ENCODE measurements around the gene ALMS1.

The ALMS1 gene

DNA sequence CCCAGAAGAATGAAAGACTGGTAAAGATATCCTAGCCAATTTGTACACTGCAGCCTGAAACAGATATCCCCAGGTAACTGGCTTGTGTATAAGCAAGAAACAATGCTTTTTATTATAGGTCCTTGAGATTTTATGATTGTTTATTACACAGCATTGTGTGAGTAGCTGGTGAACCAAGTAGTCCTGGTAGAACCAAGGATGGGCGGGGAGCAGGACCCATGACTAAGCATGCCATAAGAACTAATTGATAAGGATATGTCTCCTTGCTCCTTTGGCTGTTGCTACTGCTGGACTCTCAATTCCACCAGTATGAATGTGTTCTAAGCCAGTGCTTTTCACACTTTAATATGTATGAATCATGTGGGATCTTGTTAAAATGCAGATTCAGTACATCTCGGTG lies 12.3 kb upstream of the ALMS1 start:
- no peak for FAIRE-seq
- no peak for DNase-seq (ENCODE audit: insufficient read length)
- TF ChIP-seq POLR2A (IDR thresholded peaks at IDR 0.05; ENCODE audit: low read depth, low read length) (no peak), POLR2AphosphoS5 (IDR thresholded peaks at IDR 0.05; ENCODE audit: low read depth, low read length) (no peak), TAF1 (IDR thresholded peaks at IDR 0.05; ENCODE audit: borderline replicate concordance, low read depth, low read length) (no peak)

DNA sequence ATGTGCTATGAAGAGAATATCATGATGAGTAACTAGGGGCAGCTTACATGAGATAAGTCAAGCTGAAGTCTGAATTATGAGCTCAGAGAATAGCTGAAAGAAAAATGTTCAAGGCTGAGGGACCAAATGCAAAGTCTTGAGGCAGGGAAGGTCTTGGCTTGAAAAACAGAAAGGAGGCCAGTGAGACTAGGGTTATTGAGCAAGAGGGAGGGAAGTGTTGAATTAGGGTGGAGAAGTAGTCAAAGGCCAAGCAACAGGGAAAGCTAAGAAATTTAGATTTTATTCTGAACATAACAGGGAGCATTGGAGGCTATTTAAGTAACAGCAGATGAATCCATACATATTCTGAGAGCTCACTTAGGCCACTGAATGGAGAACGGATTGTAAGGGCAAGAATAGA lies 11.4 kb upstream of the ALMS1 start:
- no peak for FAIRE-seq

DNA sequence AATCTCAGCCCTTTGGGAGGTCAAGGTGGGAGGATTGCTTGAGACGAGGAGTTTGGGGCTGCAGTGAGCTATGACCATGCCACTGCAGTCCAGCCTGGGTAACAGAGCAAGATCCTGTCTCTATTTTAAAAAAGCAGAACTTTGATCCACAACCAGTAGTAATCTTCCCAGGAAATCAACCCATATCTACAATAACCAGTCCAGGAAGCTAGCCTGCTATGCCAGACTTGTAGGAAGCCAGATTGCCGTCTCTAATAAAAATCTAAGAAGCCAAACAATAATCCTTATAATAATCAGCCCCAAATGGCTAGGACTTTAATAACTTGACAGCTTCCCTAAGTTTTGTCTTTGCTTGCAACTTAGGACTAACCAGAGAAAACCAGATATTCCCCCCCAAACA lies 9.0 kb upstream of the ALMS1 start:
- FAIRE-seq: no peak

More for the DNA sequence above, 11.4 kb upstream of the ALMS1 start:
- no peak for DNase-seq (ENCODE audit: insufficient read length)
- TF ChIP-seq POLR2A (IDR thresholded peaks at IDR 0.05; ENCODE audit: low read depth, low read length): no peak
- TF ChIP-seq POLR2AphosphoS5 (IDR thresholded peaks at IDR 0.05; ENCODE audit: low read depth, low read length): no peak
- TF ChIP-seq TAF1 (IDR thresholded peaks at IDR 0.05; ENCODE audit: borderline replicate concordance, low read depth, low read length): no peak

DNA sequence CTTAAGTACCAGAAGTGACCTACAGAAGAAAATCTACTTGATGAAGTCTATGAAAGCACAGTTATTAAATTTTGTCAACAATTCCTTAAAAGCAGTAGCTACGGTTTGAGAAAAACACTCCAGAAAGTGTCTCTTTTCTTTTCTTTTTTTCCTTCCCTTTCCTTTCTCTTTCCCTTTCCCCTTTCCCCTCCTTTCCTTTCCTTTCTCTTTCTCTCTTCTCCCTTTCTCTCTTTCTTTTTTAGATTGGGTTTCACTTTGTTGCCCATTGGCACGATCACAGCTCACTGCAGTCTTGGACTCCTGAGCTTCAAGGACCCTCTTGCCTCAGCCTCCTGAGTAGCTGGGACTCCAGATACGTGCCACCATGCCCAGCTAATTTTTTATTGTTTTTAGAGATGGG lies 2.6 kb upstream of the ALMS1 start:
- DNase-seq (ENCODE audit: insufficient read length) (no peak), FAIRE-seq (no peak)
- no peak for TF ChIP-seq POLR2AphosphoS5 (IDR thresholded peaks at IDR 0.05; ENCODE audit: low read depth, low read length)
- no peak for TF ChIP-seq TAF1 (IDR thresholded peaks at IDR 0.05; ENCODE audit: borderline replicate concordance, low read depth, low read length)
- no peak for TF ChIP-seq POLR2A (IDR thresholded peaks at IDR 0.05; ENCODE audit: low read depth, low read length)

More for the DNA sequence above, 9.0 kb upstream of the ALMS1 start:
- no peak for TF ChIP-seq POLR2A (IDR thresholded peaks at IDR 0.05; ENCODE audit: low read depth, low read length)
- no peak for TF ChIP-seq POLR2AphosphoS5 (IDR thresholded peaks at IDR 0.05; ENCODE audit: low read depth, low read length)
- TF ChIP-seq TAF1 (IDR thresholded peaks at IDR 0.05; ENCODE audit: borderline replicate concordance, low read depth, low read length): no peak
- no peak for DNase-seq (ENCODE audit: insufficient read length)

DNA sequence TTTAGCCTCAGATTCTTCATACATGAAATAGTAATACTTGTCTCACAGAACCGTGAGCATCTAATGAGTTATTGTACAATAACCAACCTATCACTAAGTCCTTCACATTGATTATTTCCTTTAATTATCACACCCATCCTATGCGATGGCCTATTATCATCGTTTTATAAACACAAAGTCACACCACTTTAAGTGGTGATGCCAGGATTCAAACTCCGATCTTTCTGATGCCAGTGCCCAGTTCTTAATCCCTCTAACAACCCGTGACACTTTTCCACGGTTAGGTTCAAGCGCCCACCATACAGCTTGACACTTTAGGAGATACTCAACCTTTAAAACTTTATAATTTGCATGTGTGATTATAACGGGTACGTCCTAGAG lies 523 bp upstream of the ALMS1 start:
- TF ChIP-seq POLR2A (IDR thresholded peaks at IDR 0.05; ENCODE audit: low read depth, low read length): no peak
- no peak for TF ChIP-seq POLR2AphosphoS5 (IDR thresholded peaks at IDR 0.05; ENCODE audit: low read depth, low read length)
- TF ChIP-seq TAF1 (IDR thresholded peaks at IDR 0.05; ENCODE audit: borderline replicate concordance, low read depth, low read length): no peak
- FAIRE-seq (no peak), DNase-seq (ENCODE audit: insufficient read length) (no peak)

DNA sequence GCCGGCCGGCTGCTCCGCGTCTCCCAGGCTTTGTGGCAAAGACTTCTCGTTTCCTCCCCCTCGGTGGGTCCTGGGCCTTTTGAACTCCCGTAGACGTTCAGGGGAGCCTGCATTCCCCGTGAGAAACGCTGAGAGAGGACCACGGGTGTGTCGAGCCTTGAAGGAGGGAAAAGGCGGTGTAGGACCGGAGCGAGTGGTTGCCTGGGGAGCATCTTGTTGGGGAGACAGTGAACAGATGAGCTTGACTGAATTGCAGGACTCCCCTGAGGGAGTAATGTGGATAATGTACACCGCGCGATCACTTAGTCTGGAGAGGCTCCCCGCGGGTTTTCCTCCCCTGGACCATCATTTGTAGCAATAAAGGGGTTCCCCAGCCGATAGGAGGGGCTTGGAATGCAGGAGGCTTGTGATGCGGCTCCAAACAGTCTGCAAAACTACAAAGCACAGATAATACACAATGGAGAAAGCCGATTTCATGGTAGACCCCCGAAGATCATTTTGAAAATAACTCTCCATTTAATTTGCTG lies 769 bp downstream of the ALMS1 start:
- TF ChIP-seq POLR2AphosphoS5 (IDR thresholded peaks at IDR 0.05; ENCODE audit: low read depth, low read length) (no peak; the same call in 1 of the 2 replicates), TAF1 (IDR thresholded peaks at IDR 0.05; ENCODE audit: borderline replicate concordance, low read depth, low read length) (no peak), POLR2A (IDR thresholded peaks at IDR 0.05; ENCODE audit: low read depth, low read length) (no peak; the same call in 1 of the 2 replicates)
- no peak for FAIRE-seq
- DNase-seq (ENCODE audit: insufficient read length): no peak

DNA sequence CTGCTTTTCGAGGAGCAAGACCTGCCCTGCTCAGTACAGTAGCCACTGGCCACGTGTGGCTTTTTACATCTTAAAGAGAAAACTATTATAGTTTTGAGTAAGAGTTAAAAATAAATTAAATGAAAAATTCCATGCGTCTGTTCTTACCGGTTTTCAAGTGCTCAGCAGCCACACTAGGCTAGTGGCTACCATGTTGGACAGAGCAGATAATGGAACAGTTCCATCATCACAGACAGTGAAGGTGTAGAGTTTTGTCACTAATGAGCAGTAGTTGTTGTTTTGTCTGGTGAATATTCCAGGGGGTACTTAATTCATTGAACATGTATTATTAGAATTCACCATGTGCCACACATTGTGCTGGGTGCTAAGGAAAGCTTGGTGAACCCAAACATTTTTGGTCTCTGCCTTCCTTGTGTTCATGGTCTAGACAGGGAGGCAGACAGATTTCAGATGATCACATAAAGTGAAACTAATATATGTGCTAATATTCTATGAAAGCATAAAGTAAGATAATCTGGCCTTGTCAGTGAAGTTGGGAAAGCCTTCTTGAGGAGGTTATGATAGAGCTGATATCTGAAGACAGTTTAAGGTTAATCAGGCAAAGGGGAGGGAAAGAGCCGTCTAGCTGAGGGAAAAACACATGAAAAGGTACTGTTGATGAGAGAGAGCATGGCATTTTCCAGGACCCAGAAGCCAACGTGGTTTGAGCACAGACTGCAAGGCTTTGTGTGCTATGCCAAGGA lies 1.4 kb downstream of the ALMS1 start:
- FAIRE-seq (no peak), DNase-seq (ENCODE audit: insufficient read length) (no peak)
- TF ChIP-seq TAF1 (IDR thresholded peaks at IDR 0.05; ENCODE audit: borderline replicate concordance, low read depth, low read length) (no peak), POLR2A (IDR thresholded peaks at IDR 0.05; ENCODE audit: low read depth, low read length) (no peak), POLR2AphosphoS5 (IDR thresholded peaks at IDR 0.05; ENCODE audit: low read depth, low read length) (no peak)

DNA sequence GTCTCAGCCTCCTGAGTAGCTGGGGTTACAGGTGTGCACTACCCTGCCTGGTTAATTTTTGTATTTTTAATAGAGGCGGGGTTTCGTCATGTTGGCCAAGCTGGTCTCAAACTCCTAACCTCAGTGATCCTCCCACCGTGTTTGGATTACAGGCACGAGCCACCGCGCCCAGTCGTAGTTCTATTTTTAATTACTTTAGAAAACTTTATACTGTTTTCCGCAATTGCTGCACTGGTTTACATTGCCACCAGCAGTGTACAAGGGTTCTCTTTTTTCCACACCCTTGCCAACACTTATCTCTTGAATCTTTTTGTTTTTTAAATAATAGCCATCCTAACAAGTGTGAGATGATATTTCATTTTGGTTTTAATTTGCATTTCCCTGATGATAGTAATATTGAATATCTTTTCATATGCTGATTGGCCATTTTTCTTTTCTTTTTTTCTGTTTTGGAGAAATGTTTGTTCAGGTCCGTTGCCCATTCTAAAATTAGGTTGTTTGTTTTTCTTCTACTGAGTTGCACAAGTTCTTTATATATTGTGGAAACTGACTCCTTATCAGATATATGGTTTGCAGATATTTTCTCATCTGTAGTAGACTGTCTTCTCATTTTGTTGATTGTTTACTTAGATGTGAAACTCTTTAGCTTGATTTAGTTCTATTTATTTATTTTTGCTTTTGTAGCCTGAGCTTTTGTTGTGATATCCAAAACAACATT lies 16.9 kb downstream of the ALMS1 start:
- FAIRE-seq (no peak), DNase-seq (ENCODE audit: insufficient read length) (no peak)
- TF ChIP-seq POLR2AphosphoS5 (IDR thresholded peaks at IDR 0.05; ENCODE audit: low read depth, low read length) (no peak), POLR2A (IDR thresholded peaks at IDR 0.05; ENCODE audit: low read depth, low read length) (no peak), TAF1 (IDR thresholded peaks at IDR 0.05; ENCODE audit: borderline replicate concordance, low read depth, low read length) (no peak)

DNA sequence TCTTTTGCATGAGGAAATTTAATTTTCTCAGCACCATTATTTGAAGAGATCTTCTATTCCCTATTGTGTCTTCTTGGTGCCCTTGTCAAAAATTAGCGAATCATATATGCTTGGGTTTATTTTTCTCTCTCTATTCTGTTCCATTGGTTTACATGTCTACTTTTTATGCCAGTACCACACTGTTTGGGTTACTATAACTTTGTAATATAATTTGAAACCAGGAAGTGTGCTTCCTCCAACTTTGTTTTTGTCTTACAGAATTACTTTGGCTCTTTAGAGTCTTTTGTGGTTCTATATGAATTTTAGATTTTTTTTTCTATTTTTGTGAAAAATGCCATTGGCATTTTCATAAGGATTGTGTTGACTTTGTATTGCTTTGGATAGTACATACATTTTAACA lies 17.6 kb downstream of the ALMS1 start:
- DNase-seq (ENCODE audit: insufficient read length): no peak
- TF ChIP-seq TAF1 (IDR thresholded peaks at IDR 0.05; ENCODE audit: borderline replicate concordance, low read depth, low read length): no peak
- no peak for TF ChIP-seq POLR2A (IDR thresholded peaks at IDR 0.05; ENCODE audit: low read depth, low read length)
- TF ChIP-seq POLR2AphosphoS5 (IDR thresholded peaks at IDR 0.05; ENCODE audit: low read depth, low read length): no peak
- FAIRE-seq: no peak

DNA sequence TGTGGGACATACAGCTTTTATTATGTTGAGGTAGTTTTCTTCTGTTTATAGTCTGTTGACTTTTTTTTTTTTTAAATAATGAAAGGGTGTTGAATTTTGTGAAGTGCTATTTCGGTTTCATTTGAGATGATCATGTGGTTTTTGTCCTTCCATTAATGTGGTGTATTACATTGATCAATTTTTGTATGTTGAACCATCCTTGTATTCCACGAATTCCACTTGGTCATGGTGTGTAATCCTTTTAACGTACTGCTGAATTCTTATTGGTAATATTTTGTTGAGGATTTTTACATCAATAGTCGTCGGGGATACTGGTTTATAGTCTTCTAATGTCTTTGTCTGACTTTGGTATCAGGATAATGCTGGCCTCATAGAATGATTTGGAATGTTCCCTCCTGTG lies 18.8 kb downstream of the ALMS1 start:
- DNase-seq (ENCODE audit: insufficient read length): no peak
- no peak for TF ChIP-seq POLR2A (IDR thresholded peaks at IDR 0.05; ENCODE audit: low read depth, low read length)
- no peak for TF ChIP-seq POLR2AphosphoS5 (IDR thresholded peaks at IDR 0.05; ENCODE audit: low read depth, low read length)
- TF ChIP-seq TAF1 (IDR thresholded peaks at IDR 0.05; ENCODE audit: borderline replicate concordance, low read depth, low read length): no peak
- FAIRE-seq: peak; percentile 58

DNA sequence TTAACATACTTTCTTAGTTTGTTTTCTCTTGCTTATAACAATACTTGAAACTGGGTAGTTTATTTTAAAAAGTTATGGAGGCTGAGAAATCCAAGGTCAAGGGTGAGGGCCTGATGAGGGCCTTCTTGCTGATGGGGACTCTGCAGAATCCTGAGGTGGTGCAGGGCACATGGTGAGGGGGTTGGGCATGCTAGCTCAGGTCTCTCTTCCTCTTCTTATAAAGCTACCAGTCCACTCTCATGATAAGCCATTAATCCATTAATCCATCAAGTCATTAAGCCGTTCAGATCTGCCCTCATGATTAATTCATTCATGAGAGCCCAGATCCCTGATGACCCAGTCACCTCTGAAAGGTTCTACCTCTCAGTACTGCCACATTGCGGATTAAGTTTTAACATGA lies 21.4 kb downstream of the ALMS1 start:
- no peak for FAIRE-seq
- DNase-seq (ENCODE audit: insufficient read length): no peak
- no peak for TF ChIP-seq POLR2AphosphoS5 (IDR thresholded peaks at IDR 0.05; ENCODE audit: low read depth, low read length)
- TF ChIP-seq TAF1 (IDR thresholded peaks at IDR 0.05; ENCODE audit: borderline replicate concordance, low read depth, low read length): no peak
- no peak for TF ChIP-seq POLR2A (IDR thresholded peaks at IDR 0.05; ENCODE audit: low read depth, low read length)

DNA sequence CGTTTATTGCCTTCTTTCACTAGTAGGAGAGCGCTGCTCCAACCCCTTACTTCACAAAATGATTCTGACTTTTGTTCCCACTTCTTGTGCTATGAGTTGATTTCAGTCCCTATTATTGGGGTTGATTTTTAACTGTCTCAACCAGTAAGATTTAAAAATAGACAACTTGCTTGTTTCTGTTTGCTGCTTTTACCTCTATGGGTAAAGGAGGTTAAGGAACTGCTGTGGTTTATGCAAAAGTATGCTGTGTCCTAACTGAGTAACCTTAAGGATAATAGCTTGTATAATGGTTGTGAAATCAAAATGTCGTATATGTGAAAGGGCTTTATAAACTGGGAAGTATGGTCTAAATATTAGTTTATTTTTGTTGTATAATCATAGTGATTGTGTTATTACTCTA lies 22.6 kb downstream of the ALMS1 start:
- no peak for TF ChIP-seq POLR2AphosphoS5 (IDR thresholded peaks at IDR 0.05; ENCODE audit: low read depth, low read length)
- TF ChIP-seq POLR2A (IDR thresholded peaks at IDR 0.05; ENCODE audit: low read depth, low read length): no peak
- TF ChIP-seq TAF1 (IDR thresholded peaks at IDR 0.05; ENCODE audit: borderline replicate concordance, low read depth, low read length): no peak
- FAIRE-seq (peak; percentile 51), DNase-seq (ENCODE audit: insufficient read length) (no peak)

All from GM12892 (cell line).